HEK293 (cell line): Measurements from ENCODE around the gene AP2A1.
A peak's percentile ranks its signal among the peaks of the same experiment; 100 is the strongest.

Experiments
- CTCF ChIA-PET: fragments of 350-600 bp; formaldehyde crosslinking; extraction: SDS; loops from one replicate; lab custom pipeline; 2021; ENCODE audit warnings: antibody characterized with exemption; lab: Yijun Ruan, JAX
- POLR2A ChIA-PET: fragments of 300-600 bp; formaldehyde crosslinking; extraction: SDS; loops from one replicate; lab custom pipeline; 2020; ENCODE audit warnings: antibody characterized with exemption, inconsistent platforms; lab: Yijun Ruan, JAX
- H3K27ac ChIP-seq: fragments of 200-500 bp; sonication (Bioruptor generic); 2 replicates; pipeline ENCODE4 v1.5.1; 2014; ENCODE audit warnings: low read depth, low read length, control low read depth, inconsistent platforms; ENCODE audit errors: extremely low read depth
- H3K36me3 ChIP-seq, 2 experiments: fragments of 200-500 bp in 1 of 2; sonication (Bioruptor generic) in 1 of 2; 1 replicate in 1 of 2; 2 replicates in 1 of 2; pipeline ENCODE4 v1.5.1; 2014 to 2017; ENCODE audit warnings: inconsistent platforms in 2 of 2, low read length in 2 of 2; ENCODE audit not compliant: control insufficient read depth in 2 of 2, insufficient read depth in 1 of 2
- H3K4me1 ChIP-seq: fragments of 200-500 bp; sonication (Bioruptor generic); 2 replicates; pipeline ENCODE4 v1.5.1; 2014; ENCODE audit warnings: mild to moderate bottlenecking, low read length, inconsistent platforms; ENCODE audit not compliant: control insufficient read depth, insufficient read depth
- H3K4me3 ChIP-seq: 2 replicates; pipeline ENCODE4 v1.5.1; 2011; ENCODE audit warnings: low read depth, mild to moderate bottlenecking, control low read depth, low read length, moderate library complexity
- H3K9me3 ChIP-seq: fragments of 200-500 bp; sonication (Bioruptor generic); 2 replicates; pipeline ENCODE4 v1.5.1; 2014; ENCODE audit warnings: low read depth, low read length, inconsistent platforms; ENCODE audit not compliant: control insufficient read depth, insufficient read depth
- BCL11B ChIP-seq: fragments of 450-650 bp; formaldehyde crosslinking; IDR thresholded peaks from 2 replicates; pipeline ENCODE4 v1.5.1; 2016; ENCODE audit warnings: low read depth, missing biosample characterization, missing genetic modification characterization
- GLIS1 ChIP-seq: fragments of 450-650 bp; formaldehyde crosslinking; IDR thresholded peaks from 2 replicates; pipeline ENCODE4 v1.5.1; 2016; ENCODE audit warnings: missing biosample characterization, missing genetic modification characterization
- GLIS2 ChIP-seq: fragments of 450-650 bp; formaldehyde crosslinking; IDR thresholded peaks from 2 replicates; pipeline ENCODE4 v1.5.1; 2016; ENCODE audit warnings: missing biosample characterization, missing genetic modification characterization
- KLF7 ChIP-seq: fragments of 450-650 bp; formaldehyde crosslinking; IDR thresholded peaks from 2 replicates; pipeline ENCODE4 v1.5.1; 2016; ENCODE audit warnings: missing biosample characterization, missing genetic modification characterization, borderline replicate concordance
- KLF8 ChIP-seq: fragments of 450-650 bp; formaldehyde crosslinking; IDR thresholded peaks from 2 replicates; pipeline ENCODE4 v1.5.1; 2016; ENCODE audit warnings: missing biosample characterization, missing genetic modification characterization
- KLF9 ChIP-seq: fragments of 450-650 bp; formaldehyde crosslinking; IDR thresholded peaks from 2 replicates; pipeline ENCODE4 v1.5.1; 2016; ENCODE audit warnings: missing biosample characterization, missing genetic modification characterization, low read depth
- OVOL3 ChIP-seq: fragments of 450-650 bp; formaldehyde crosslinking; IDR thresholded peaks from 2 replicates; pipeline ENCODE4 v1.5.1; 2016; ENCODE audit warnings: missing biosample characterization, missing genetic modification characterization
- ZFP41 ChIP-seq: fragments of 450-650 bp; formaldehyde crosslinking; IDR thresholded peaks from 2 replicates; pipeline ENCODE4 v1.5.1; 2016; ENCODE audit warnings: missing biosample characterization, missing genetic modification characterization, borderline replicate concordance
- ZNF114 ChIP-seq: fragments of 450-650 bp; formaldehyde crosslinking; IDR thresholded peaks from 2 replicates; pipeline ENCODE4 v1.5.0; 2017; ENCODE audit warnings: missing biosample characterization, missing genetic modification characterization
- ZNF157 ChIP-seq: fragments of 450-650 bp; formaldehyde crosslinking; IDR thresholded peaks from 2 replicates; pipeline ENCODE4 v1.5.1; 2016; ENCODE audit warnings: missing biosample characterization, missing genetic modification characterization
- ZNF211 ChIP-seq: fragments of 450-650 bp; formaldehyde crosslinking; IDR thresholded peaks from 2 replicates; pipeline ENCODE4 v1.5.1; 2016; ENCODE audit warnings: low read depth, missing biosample characterization, missing genetic modification characterization
- ZNF37A ChIP-seq: fragments of 450-650 bp; IDR thresholded peaks from 2 replicates; pipeline ENCODE4 v1.5.1; 2018; ENCODE audit warnings: missing biosample characterization, missing genetic modification characterization
- ZNF404 ChIP-seq: fragments of 450-650 bp; formaldehyde crosslinking; IDR thresholded peaks from 2 replicates; pipeline ENCODE4 v1.5.1; 2017; ENCODE audit warnings: missing biosample characterization, missing genetic modification characterization
- ZNF555 ChIP-seq: fragments of 450-650 bp; formaldehyde crosslinking; conservative IDR thresholded peaks from 2 replicates; pipeline ENCODE4 v1.5.1; 2017; ENCODE audit warnings: missing biosample characterization, mild to moderate bottlenecking, missing genetic modification characterization, inconsistent platforms
- ZNF658 ChIP-seq: fragments of 450-650 bp; formaldehyde crosslinking; IDR thresholded peaks from 2 replicates; pipeline ENCODE4; 2016; ENCODE audit warnings: missing biosample characterization, missing genetic modification characterization
- ZNF830 ChIP-seq: fragments of 450-650 bp; IDR thresholded peaks from 2 replicates; pipeline ENCODE4 v1.5.0; 2018; ENCODE audit warnings: missing biosample characterization, missing genetic modification characterization, low read depth, mild to moderate bottlenecking, moderate library complexity
- ZSCAN16 ChIP-seq: fragments of 450-650 bp; formaldehyde crosslinking; IDR thresholded peaks from 2 replicates; pipeline ENCODE4 v1.5.1; 2016; ENCODE audit warnings: missing biosample characterization, missing genetic modification characterization
- TF ChIP-seq, protein P1 (sequence below): fragments of 450-650 bp; formaldehyde crosslinking; IDR thresholded peaks from 2 replicates; pipeline ENCODE4 v1.5.1; 2016; ENCODE audit warnings: missing biosample characterization, missing genetic modification characterization
- TF ChIP-seq, protein P2 (sequence below): fragments of 450-650 bp; formaldehyde crosslinking; IDR thresholded peaks from 2 replicates; pipeline ENCODE4 v1.5.1; 2016; ENCODE audit warnings: missing biosample characterization, missing genetic modification characterization
- TF ChIP-seq, protein P3 (sequence below): fragments of 450-650 bp; formaldehyde crosslinking; IDR thresholded peaks from 2 replicates; pipeline ENCODE4 v1.5.1; 2016; ENCODE audit warnings: missing biosample characterization, missing genetic modification characterization
- TF ChIP-seq, protein P4 (sequence below): fragments of 450-650 bp; IDR thresholded peaks from 2 replicates; pipeline ENCODE4 v1.5.1; 2018; ENCODE audit warnings: missing biosample characterization, missing genetic modification characterization
- TF ChIP-seq, protein P5 (sequence below): fragments of 450-650 bp; formaldehyde crosslinking; IDR thresholded peaks from 2 replicates; pipeline ENCODE4 v1.5.1; 2016; ENCODE audit warnings: missing biosample characterization, missing genetic modification characterization, low read depth

Gene AP2A1

DNA sequence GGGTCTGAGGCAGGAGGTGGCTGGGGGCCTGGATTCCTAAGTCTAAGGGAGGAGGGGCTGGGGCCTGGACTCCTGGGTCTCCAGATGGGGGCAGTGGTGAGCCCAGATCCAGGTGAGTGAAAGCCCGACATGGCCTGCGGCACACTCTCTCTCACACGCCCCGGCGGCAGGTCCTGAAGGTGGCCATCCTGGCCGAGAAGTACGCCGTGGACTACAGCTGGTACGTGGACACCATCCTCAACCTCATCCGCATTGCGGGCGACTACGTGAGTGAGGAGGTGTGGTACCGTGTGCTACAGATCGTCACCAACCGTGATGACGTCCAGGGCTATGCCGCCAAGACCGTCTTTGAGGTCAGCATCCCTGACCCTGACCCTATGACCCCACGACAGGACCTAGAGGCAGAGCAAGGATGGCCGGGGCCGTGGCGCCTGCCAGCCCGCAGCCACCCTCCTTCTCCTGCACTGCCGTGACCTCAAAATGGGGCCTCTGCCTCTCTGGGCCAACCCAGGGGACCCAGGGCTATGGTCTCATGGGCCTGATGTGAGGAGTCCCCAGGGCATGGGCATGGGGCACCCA, 33.1 kb downstream of the AP2A1 start:
- POLR2A ChIA-PET, result interaction anchor here (1.4 kb wide), 1 partner anchor 33 kb away, joined by 3 read pairs; the partner anchor contains the start of gene AP2A1
- CTCF ChIA-PET, result interaction anchor here (0.7 to 1.4 kb wide), 2 partner anchors 12 to 45 kb away, joined by 3 to 4 read pairs; no protein-coding TSS in a partner anchor
- H3K27ac ChIP-seq, result no peak overlapping the region
- no peaks in the 10 kb centered on the region for H3K9me3 ChIP-seq
- H3K4me1 ChIP-seq, result no peaks in the 10 kb centered on the region
- H3K4me3 ChIP-seq, result no peak overlapping the region
- H3K36me3 ChIP-seq, result peaks cover 26 to 81% of the 10 kb centered on the region in 2 experiments; a peak in 2 of 3 replicates
- TF ChIP-seq BCL11B, result peak; percentile 63; the same call in 1 of the 2 replicates
- TF ChIP-seq, protein P1, sequence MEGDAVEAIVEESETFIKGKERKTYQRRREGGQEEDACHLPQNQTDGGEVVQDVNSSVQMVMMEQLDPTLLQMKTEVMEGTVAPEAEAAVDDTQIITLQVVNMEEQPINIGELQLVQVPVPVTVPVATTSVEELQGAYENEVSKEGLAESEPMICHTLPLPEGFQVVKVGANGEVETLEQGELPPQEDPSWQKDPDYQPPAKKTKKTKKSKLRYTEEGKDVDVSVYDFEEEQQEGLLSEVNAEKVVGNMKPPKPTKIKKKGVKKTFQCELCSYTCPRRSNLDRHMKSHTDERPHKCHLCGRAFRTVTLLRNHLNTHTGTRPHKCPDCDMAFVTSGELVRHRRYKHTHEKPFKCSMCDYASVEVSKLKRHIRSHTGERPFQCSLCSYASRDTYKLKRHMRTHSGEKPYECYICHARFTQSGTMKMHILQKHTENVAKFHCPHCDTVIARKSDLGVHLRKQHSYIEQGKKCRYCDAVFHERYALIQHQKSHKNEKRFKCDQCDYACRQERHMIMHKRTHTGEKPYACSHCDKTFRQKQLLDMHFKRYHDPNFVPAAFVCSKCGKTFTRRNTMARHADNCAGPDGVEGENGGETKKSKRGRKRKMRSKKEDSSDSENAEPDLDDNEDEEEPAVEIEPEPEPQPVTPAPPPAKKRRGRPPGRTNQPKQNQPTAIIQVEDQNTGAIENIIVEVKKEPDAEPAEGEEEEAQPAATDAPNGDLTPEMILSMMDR, result peak; percentile 35; the same call in 1 of the 2 replicates
- no peak for TF ChIP-seq ZNF157 (tag by site-specific recombination)

DNA sequence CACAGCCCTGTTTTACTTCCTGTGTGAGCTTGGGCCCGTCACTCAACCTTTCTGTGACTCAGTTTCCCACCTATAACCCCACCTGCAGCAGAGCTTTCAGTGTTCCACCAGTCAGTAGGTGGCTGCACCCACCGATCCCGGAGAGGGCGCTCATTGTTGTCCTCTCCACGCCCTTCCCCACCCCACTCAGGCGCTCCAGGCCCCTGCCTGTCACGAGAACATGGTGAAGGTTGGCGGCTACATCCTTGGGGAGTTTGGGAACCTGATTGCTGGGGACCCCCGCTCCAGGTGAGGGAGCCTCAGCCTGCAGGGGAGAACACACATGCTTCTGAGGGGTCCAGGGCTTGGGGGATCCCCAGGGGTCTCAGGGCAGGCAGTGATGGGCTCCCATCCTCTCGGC, 34.0 kb downstream of the AP2A1 start:
- TF ChIP-seq, protein P2, sequence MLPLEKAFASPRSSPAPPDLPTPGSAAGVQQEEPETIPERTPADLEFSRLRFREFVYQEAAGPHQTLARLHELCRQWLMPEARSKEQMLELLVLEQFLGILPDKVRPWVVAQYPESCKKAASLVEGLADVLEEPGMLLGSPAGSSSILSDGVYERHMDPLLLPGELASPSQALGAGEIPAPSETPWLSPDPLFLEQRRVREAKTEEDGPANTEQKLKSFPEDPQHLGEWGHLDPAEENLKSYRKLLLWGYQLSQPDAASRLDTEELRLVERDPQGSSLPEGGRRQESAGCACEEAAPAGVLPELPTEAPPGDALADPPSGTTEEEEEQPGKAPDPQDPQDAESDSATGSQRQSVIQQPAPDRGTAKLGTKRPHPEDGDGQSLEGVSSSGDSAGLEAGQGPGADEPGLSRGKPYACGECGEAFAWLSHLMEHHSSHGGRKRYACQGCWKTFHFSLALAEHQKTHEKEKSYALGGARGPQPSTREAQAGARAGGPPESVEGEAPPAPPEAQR (tag by site-specific recombination), result no peak
- TF ChIP-seq GLIS2 (tag by site-specific recombination) (peak; percentile 43), ZNF404 (tag by site-specific recombination) (no peak), ZNF658 (tag by site-specific recombination) (no peak)
- TF ChIP-seq, protein P3, sequence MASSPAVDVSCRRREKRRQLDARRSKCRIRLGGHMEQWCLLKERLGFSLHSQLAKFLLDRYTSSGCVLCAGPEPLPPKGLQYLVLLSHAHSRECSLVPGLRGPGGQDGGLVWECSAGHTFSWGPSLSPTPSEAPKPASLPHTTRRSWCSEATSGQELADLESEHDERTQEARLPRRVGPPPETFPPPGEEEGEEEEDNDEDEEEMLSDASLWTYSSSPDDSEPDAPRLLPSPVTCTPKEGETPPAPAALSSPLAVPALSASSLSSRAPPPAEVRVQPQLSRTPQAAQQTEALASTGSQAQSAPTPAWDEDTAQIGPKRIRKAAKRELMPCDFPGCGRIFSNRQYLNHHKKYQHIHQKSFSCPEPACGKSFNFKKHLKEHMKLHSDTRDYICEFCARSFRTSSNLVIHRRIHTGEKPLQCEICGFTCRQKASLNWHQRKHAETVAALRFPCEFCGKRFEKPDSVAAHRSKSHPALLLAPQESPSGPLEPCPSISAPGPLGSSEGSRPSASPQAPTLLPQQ, result no peak
- no peaks in the 10 kb centered on the region for H3K4me1 ChIP-seq
- H3K27ac ChIP-seq, result no peak overlapping the region
- no peaks in the 10 kb centered on the region for H3K9me3 ChIP-seq
- peaks cover 28 to 74% of the 10 kb centered on the region in 2 experiments; a peak in 2 of 3 replicates for H3K36me3 ChIP-seq
- POLR2A ChIA-PET, result interaction anchor here (1.4 kb wide), 1 partner anchor 34 kb away, joined by 3 read pairs; the partner anchor contains the start of gene AP2A1
- H3K4me3 ChIP-seq, result no peak overlapping the region
- CTCF ChIA-PET, result interaction anchor here (0.7 to 1.4 kb wide), 3 partner anchors 11 to 44 kb away, joined by 3 to 4 read pairs (median 3); partner anchors contain the start of gene FUZ

DNA sequence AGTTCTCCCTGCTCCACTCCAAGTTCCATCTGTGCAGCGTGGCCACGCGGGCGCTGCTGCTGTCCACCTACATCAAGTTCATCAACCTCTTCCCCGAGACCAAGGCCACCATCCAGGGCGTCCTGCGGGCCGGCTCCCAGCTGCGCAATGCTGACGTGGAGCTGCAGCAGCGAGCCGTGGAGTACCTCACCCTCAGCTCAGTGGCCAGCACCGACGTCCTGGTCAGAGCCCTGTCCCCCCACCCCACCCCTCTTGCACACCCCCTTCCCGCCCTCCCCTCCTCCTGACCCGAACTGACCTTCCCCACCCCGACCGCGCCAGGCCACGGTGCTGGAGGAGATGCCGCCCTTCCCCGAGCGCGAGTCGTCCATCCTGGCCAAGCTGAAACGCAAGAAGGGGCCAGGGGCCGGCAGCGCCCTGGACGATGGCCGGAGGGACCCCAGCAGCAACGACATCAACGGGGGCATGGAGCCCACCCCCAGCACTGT, 34.6 kb downstream of the AP2A1 start:
- Histone ChIP-seq H3K9me3 (no peaks in the 10 kb centered on the region), H3K4me3 (no peak overlapping the region), H3K4me1 (no peaks in the 10 kb centered on the region), H3K36me3 (peaks cover 25 to 73% of the 10 kb centered on the region in 2 experiments; a peak in 2 of 3 replicates), H3K27ac (no peak overlapping the region)
- ChIA-PET CTCF (no interaction called here), POLR2A (no interaction called here)
- TF ChIP-seq GLIS2 (tag by site-specific recombination), result no peak
- TF ChIP-seq ZNF555 (tag by site-specific recombination), result no peak
- no peak for TF ChIP-seq ZNF830
- no peak for TF ChIP-seq ZNF37A (tag by site-specific recombination)
- no peak for TF ChIP-seq KLF7 (tag by site-specific recombination)
- no peak for TF ChIP-seq ZFP41 (tag by site-specific recombination)
- TF ChIP-seq, protein P4, sequence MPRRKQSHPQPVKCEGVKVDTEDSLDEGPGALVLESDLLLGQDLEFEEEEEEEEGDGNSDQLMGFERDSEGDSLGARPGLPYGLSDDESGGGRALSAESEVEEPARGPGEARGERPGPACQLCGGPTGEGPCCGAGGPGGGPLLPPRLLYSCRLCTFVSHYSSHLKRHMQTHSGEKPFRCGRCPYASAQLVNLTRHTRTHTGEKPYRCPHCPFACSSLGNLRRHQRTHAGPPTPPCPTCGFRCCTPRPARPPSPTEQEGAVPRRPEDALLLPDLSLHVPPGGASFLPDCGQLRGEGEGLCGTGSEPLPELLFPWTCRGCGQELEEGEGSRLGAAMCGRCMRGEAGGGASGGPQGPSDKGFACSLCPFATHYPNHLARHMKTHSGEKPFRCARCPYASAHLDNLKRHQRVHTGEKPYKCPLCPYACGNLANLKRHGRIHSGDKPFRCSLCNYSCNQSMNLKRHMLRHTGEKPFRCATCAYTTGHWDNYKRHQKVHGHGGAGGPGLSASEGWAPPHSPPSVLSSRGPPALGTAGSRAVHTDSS (tag by site-specific recombination), result no peak
- no peak for TF ChIP-seq ZNF211
- no peak for TF ChIP-seq OVOL3 (tag by site-specific recombination)
- TF ChIP-seq, protein P5, sequence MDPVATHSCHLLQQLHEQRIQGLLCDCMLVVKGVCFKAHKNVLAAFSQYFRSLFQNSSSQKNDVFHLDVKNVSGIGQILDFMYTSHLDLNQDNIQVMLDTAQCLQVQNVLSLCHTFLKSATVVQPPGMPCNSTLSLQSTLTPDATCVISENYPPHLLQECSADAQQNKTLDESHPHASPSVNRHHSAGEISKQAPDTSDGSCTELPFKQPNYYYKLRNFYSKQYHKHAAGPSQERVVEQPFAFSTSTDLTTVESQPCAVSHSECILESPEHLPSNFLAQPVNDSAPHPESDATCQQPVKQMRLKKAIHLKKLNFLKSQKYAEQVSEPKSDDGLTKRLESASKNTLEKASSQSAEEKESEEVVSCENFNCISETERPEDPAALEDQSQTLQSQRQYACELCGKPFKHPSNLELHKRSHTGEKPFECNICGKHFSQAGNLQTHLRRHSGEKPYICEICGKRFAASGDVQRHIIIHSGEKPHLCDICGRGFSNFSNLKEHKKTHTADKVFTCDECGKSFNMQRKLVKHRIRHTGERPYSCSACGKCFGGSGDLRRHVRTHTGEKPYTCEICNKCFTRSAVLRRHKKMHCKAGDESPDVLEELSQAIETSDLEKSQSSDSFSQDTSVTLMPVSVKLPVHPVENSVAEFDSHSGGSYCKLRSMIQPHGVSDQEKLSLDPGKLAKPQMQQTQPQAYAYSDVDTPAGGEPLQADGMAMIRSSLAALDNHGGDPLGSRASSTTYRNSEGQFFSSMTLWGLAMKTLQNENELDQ (tag by site-specific recombination), result no peak
- no peak for TF ChIP-seq KLF8
- TF ChIP-seq GLIS1 (tag by site-specific recombination), result no peak
- TF ChIP-seq KLF9 (tag by site-specific recombination), result no peak
- no peak for TF ChIP-seq ZNF114 (tag by site-specific recombination)
- no peak for TF ChIP-seq ZSCAN16 (tag by site-specific recombination)
